ENCODE results near the gene VLDLR. TPM values are rescaled to one million over a fixed set of nuclear protein-coding genes. Genes with fewer than 3 reads are reported as not detected.

Gene VLDLR
- total RNA-seq, 1 donor from 2014 or later, result 47.8 TPM

DNA sequence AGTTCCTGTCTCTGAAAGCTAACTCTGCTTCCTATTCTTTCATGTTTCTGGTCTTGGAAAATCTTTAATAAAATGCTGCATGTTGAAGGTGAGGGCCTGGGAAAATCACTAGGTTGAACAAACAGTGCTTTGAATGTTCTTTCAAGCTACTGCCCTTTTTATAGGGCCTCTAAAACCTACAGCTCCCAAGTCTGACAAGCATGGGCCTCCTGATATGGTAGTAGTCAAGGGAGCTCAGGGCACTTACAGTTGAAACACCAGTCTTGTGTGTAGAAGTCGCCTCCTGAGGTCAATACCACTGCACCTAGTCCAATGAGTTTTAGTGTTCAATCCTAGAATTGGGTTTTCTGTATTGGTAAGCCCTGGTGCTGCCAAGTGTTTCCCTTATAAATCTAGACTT is 20.5 kb downstream of the VLDLR start:
- Mint-ChIP-seq H3K27me3 (ENCODE audit: low read depth) (no peaks in the 10 kb centered on the region), H3K27ac (no peak overlapping the region), H3K4me1 (no peaks in the 10 kb centered on the region), H3K36me3 (peaks cover 82% of the 10 kb centered on the region), H3K4me3 (no peak overlapping the region), H3K9me3 (no peaks in the 10 kb centered on the region)
- DNase-seq (ENCODE audit: low spot score in 2 of 2, unreplicated experiment in 2 of 2), result no peak
- TF ChIP-seq, protein P1, sequence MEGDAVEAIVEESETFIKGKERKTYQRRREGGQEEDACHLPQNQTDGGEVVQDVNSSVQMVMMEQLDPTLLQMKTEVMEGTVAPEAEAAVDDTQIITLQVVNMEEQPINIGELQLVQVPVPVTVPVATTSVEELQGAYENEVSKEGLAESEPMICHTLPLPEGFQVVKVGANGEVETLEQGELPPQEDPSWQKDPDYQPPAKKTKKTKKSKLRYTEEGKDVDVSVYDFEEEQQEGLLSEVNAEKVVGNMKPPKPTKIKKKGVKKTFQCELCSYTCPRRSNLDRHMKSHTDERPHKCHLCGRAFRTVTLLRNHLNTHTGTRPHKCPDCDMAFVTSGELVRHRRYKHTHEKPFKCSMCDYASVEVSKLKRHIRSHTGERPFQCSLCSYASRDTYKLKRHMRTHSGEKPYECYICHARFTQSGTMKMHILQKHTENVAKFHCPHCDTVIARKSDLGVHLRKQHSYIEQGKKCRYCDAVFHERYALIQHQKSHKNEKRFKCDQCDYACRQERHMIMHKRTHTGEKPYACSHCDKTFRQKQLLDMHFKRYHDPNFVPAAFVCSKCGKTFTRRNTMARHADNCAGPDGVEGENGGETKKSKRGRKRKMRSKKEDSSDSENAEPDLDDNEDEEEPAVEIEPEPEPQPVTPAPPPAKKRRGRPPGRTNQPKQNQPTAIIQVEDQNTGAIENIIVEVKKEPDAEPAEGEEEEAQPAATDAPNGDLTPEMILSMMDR (IDR thresholded peaks at IDR 0.05; ENCODE audit: unreplicated experiment), result no peak

DNA sequence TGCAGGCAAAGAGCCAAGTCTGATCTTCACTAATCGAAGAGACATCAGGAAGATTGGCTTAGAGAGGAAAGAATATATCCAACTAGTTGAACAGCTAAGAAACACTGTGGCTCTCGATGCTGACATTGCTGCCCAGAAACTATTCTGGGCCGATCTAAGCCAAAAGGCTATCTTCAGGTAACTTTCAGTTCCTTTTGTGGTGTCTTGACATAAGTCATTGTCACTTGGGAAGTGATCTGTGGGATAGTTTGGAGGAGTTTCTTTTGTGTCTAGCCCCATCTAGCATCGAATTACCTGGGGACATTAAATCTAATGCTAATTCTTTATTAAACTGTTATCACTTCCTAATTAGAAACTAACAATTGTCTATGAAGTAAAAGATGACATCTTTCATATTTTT is 24.0 kb downstream of the VLDLR start:
- DNase-seq (ENCODE audit: low spot score in 2 of 2, unreplicated experiment in 2 of 2), result no peak
- TF ChIP-seq, protein P1 (IDR thresholded peaks at IDR 0.05; ENCODE audit: unreplicated experiment), result no peak
- H3K27ac Mint-ChIP-seq, result no peak overlapping the region
- H3K4me3 Mint-ChIP-seq, result no peak overlapping the region
- H3K4me1 Mint-ChIP-seq, result no peaks in the 10 kb centered on the region
- no peaks in the 10 kb centered on the region for H3K27me3 Mint-ChIP-seq (ENCODE audit: low read depth)
- peaks cover 79% of the 10 kb centered on the region for H3K36me3 Mint-ChIP-seq
- no peaks in the 10 kb centered on the region for H3K9me3 Mint-ChIP-seq

DNA sequence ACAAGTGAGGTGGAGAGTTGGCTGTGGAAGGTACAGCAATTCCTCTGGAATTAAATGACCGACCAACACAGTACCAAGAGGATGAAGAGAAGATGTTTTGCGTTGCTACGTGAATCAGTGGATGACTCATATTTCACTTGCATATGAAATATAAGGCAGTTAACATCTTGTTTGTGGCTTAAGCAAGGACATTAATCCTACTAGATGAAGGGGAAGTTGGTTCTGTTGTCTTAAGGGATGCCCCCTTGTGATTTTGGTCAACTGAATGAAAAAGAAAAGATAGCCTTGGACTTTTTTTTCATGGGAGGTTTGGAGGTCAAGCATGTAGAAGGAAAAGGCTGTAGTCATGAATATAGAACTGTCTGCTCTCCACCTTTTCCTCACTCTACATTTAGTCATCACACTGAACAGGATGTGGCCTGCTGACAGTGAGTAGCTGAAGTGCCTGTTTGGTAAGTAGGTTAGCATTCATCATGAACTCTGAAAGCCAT is 33.9 kb downstream of the VLDLR start:
- Mint-ChIP-seq H3K9me3 (no peaks in the 10 kb centered on the region), H3K4me1 (no peaks in the 10 kb centered on the region), H3K36me3 (peaks cover 41% of the 10 kb centered on the region), H3K27ac (no peak overlapping the region), H3K4me3 (no peak overlapping the region), H3K27me3 (ENCODE audit: low read depth) (no peaks in the 10 kb centered on the region)
- TF ChIP-seq, protein P1 (IDR thresholded peaks at IDR 0.05; ENCODE audit: unreplicated experiment), result no peak
- DNase-seq (ENCODE audit: low spot score in 2 of 2, unreplicated experiment in 2 of 2), result no peak

DNA sequence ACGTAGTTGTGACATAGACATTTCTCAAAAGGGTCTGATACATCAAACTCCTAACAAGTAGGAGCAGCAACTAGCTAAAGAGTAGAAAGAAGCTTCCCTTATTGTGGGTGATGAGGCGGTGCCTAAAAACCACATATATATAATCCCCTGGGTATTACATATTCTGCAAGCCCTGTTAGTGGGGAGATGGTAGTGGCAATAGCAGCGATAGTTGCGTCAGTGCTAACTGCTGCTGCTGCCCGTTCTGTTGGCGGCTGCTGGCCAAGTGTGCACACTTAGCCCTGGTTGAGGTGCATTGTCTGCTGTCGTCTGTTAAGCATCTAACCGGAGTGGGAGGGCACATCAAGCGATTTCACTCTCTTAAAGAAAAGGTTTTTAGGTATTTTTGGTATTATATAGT is 35.8 kb downstream of the VLDLR start:
- H3K4me1 Mint-ChIP-seq, result peaks cover 3% of the 10 kb centered on the region
- H3K27ac Mint-ChIP-seq, result no peak overlapping the region
- no peak for DNase-seq (ENCODE audit: low spot score in 2 of 2, unreplicated experiment in 2 of 2)
- TF ChIP-seq, protein P1 (IDR thresholded peaks at IDR 0.05; ENCODE audit: unreplicated experiment), result no peak
- H3K36me3 Mint-ChIP-seq, result peaks cover 28% of the 10 kb centered on the region
- H3K4me3 Mint-ChIP-seq, result no peak overlapping the region
- no peaks in the 10 kb centered on the region for H3K27me3 Mint-ChIP-seq (ENCODE audit: low read depth)
- no peaks in the 10 kb centered on the region for H3K9me3 Mint-ChIP-seq

DNA sequence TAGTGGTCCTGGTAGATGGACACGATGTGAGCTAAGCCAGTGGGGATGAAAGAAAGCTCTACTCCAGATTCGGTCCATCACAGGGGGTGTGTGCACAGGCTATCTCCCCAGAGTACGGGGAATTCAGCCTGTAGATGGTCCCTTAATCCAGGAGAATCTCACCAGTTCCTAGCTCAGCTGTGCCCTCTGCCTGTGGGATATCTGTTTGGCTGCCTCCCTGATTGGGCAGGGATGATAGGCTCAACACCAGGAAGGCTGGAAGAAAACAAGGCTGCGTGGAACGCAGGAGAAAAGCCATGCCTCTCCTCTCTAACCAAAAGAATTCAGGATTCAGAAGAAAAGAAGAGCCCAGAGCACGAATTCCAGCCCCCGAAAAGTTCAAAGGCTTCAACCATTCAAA is 40.9 kb downstream of the VLDLR start:
- H3K9me3 Mint-ChIP-seq, result peaks cover 13% of the 10 kb centered on the region
- no peaks in the 10 kb centered on the region for H3K27me3 Mint-ChIP-seq (ENCODE audit: low read depth)
- H3K27ac Mint-ChIP-seq, result no peak overlapping the region
- no peak overlapping the region for H3K4me3 Mint-ChIP-seq
- DNase-seq (ENCODE audit: low spot score in 2 of 2, unreplicated experiment in 2 of 2), result no peak
- H3K4me1 Mint-ChIP-seq, result peaks cover 3% of the 10 kb centered on the region
- peaks cover 10% of the 10 kb centered on the region for H3K36me3 Mint-ChIP-seq
- TF ChIP-seq, protein P1 (IDR thresholded peaks at IDR 0.05; ENCODE audit: unreplicated experiment), result no peak

Measured in mesothelial cell of epicardium (in vitro differentiated cells).